Measurements from ENCODE around the gene WDFY4.

Gene WDFY4

GRCh38 chr10:48707472-48707871 is 22.8 kb downstream of the WDFY4 start:
- Histone ChIP-seq H3K27ac (ENCODE audit: low read depth in 2 of 2, low read length in 2 of 2) (no peak overlapping the region), H3K9ac (ENCODE audit: low read depth in 1 of 2, low read length in 2 of 2) (no peak overlapping the region), H3K4me1 (ENCODE audit: control insufficient read depth in 2 of 2, insufficient read depth in 2 of 2, low read length in 2 of 2) (peaks cover 0 to 6% of the 10 kb centered on the region in 2 donors), H3K9me3 (ENCODE audit: control insufficient read depth in 2 of 2, low read length in 2 of 2) (no peaks in the 10 kb centered on the region), H3K27me3 (ENCODE audit: control insufficient read depth in 2 of 2, insufficient read depth in 2 of 2, low read length in 2 of 2) (no peaks in the 10 kb centered on the region), H3K36me3 (ENCODE audit: control insufficient read depth in 2 of 2, insufficient read depth in 2 of 2, low read length in 2 of 2) (no peaks in the 10 kb centered on the region), H3K4me3 (ENCODE audit: low read length in 2 of 2) (no peak overlapping the region)

- no peaks in the 10 kb centered on the region for H3K9me3 ChIP-seq (ENCODE audit: control insufficient read depth in 2 of 2, low read length in 2 of 2)
- H3K27me3 ChIP-seq (ENCODE audit: control insufficient read depth in 2 of 2, insufficient read depth in 2 of 2, low read length in 2 of 2) = no peaks in the 10 kb centered on the region
- H3K4me3 ChIP-seq (ENCODE audit: low read length in 2 of 2) = no peak overlapping the region
- H3K9ac ChIP-seq (ENCODE audit: low read depth in 1 of 2, low read length in 2 of 2) = no peak overlapping the region
- peaks cover 0 to 6% of the 10 kb centered on the region in 2 donors for H3K4me1 ChIP-seq (ENCODE audit: control insufficient read depth in 2 of 2, insufficient read depth in 2 of 2, low read length in 2 of 2)
- H3K36me3 ChIP-seq (ENCODE audit: control insufficient read depth in 2 of 2, insufficient read depth in 2 of 2, low read length in 2 of 2) = no peaks in the 10 kb centered on the region
- H3K27ac ChIP-seq (ENCODE audit: low read depth in 2 of 2, low read length in 2 of 2) = no peak overlapping the region
Observed at GRCh38 chr10:48708144-48708543, 23.5 kb downstream of the WDFY4 start.

- no peaks in the 10 kb centered on the region for H3K4me1 ChIP-seq (ENCODE audit: control insufficient read depth in 2 of 2, insufficient read depth in 2 of 2, low read length in 2 of 2)
- H3K4me3 ChIP-seq (ENCODE audit: low read length in 2 of 2) = no peak overlapping the region
- H3K36me3 ChIP-seq (ENCODE audit: control insufficient read depth in 2 of 2, insufficient read depth in 2 of 2, low read length in 2 of 2) = no peaks in the 10 kb centered on the region
- H3K9me3 ChIP-seq (ENCODE audit: control insufficient read depth in 2 of 2, low read length in 2 of 2) = peaks cover 0 to 2% of the 10 kb centered on the region in 2 donors
- H3K27me3 ChIP-seq (ENCODE audit: control insufficient read depth in 2 of 2, insufficient read depth in 2 of 2, low read length in 2 of 2) = no peaks in the 10 kb centered on the region
- no peak overlapping the region for H3K9ac ChIP-seq (ENCODE audit: low read depth in 1 of 2, low read length in 2 of 2)
- no peak overlapping the region for H3K27ac ChIP-seq (ENCODE audit: low read depth in 2 of 2, low read length in 2 of 2)
Observed at GRCh38 chr10:48710647-48711275, 26.1 kb downstream of the WDFY4 start.

GRCh38 chr10:48711830-48712229 is 27.2 kb downstream of the WDFY4 start:
- Histone ChIP-seq H3K27me3 (ENCODE audit: control insufficient read depth in 2 of 2, insufficient read depth in 2 of 2, low read length in 2 of 2) (no peaks in the 10 kb centered on the region), H3K9me3 (ENCODE audit: control insufficient read depth in 2 of 2, low read length in 2 of 2) (peaks cover 0 to 2% of the 10 kb centered on the region in 2 donors), H3K4me3 (ENCODE audit: low read length in 2 of 2) (no peak overlapping the region), H3K9ac (ENCODE audit: low read depth in 1 of 2, low read length in 2 of 2) (no peak overlapping the region), H3K4me1 (ENCODE audit: control insufficient read depth in 2 of 2, insufficient read depth in 2 of 2, low read length in 2 of 2) (no peaks in the 10 kb centered on the region), H3K36me3 (ENCODE audit: control insufficient read depth in 2 of 2, insufficient read depth in 2 of 2, low read length in 2 of 2) (no peaks in the 10 kb centered on the region), H3K27ac (ENCODE audit: low read depth in 2 of 2, low read length in 2 of 2) (no peak overlapping the region)

- H3K27ac ChIP-seq (ENCODE audit: low read depth in 2 of 2, low read length in 2 of 2) = no peak overlapping the region
- no peak overlapping the region for H3K4me3 ChIP-seq (ENCODE audit: low read length in 2 of 2)
- H3K4me1 ChIP-seq (ENCODE audit: control insufficient read depth in 2 of 2, insufficient read depth in 2 of 2, low read length in 2 of 2) = no peaks in the 10 kb centered on the region
- peaks cover 0 to 2% of the 10 kb centered on the region in 2 donors for H3K9me3 ChIP-seq (ENCODE audit: control insufficient read depth in 2 of 2, low read length in 2 of 2)
- H3K9ac ChIP-seq (ENCODE audit: low read depth in 1 of 2, low read length in 2 of 2) = no peak overlapping the region
- H3K27me3 ChIP-seq (ENCODE audit: control insufficient read depth in 2 of 2, insufficient read depth in 2 of 2, low read length in 2 of 2) = no peaks in the 10 kb centered on the region
- H3K36me3 ChIP-seq (ENCODE audit: control insufficient read depth in 2 of 2, insufficient read depth in 2 of 2, low read length in 2 of 2) = no peaks in the 10 kb centered on the region
Observed at GRCh38 chr10:48714088-48714487, 29.4 kb downstream of the WDFY4 start.

- Histone ChIP-seq H3K27ac (ENCODE audit: low read depth in 2 of 2, low read length in 2 of 2) (no peak overlapping the region), H3K4me3 (ENCODE audit: low read length in 2 of 2) (no peak overlapping the region), H3K36me3 (ENCODE audit: control insufficient read depth in 2 of 2, insufficient read depth in 2 of 2, low read length in 2 of 2) (peaks cover 0 to 5% of the 10 kb centered on the region in 2 donors), H3K9ac (ENCODE audit: low read depth in 1 of 2, low read length in 2 of 2) (no peak overlapping the region), H3K9me3 (ENCODE audit: control insufficient read depth in 2 of 2, low read length in 2 of 2) (peaks cover 0 to 2% of the 10 kb centered on the region in 2 donors), H3K4me1 (ENCODE audit: control insufficient read depth in 2 of 2, insufficient read depth in 2 of 2, low read length in 2 of 2) (no peaks in the 10 kb centered on the region), H3K27me3 (ENCODE audit: control insufficient read depth in 2 of 2, insufficient read depth in 2 of 2, low read length in 2 of 2) (no peaks in the 10 kb centered on the region)
Observed at GRCh38 chr10:48716416-48716815, 31.7 kb downstream of the WDFY4 start.

- H3K27me3 ChIP-seq (ENCODE audit: control insufficient read depth in 2 of 2, insufficient read depth in 2 of 2, low read length in 2 of 2) = no peaks in the 10 kb centered on the region
- H3K36me3 ChIP-seq (ENCODE audit: control insufficient read depth in 2 of 2, insufficient read depth in 2 of 2, low read length in 2 of 2) = peaks cover 0 to 5% of the 10 kb centered on the region in 2 donors
- H3K4me1 ChIP-seq (ENCODE audit: control insufficient read depth in 2 of 2, insufficient read depth in 2 of 2, low read length in 2 of 2) = no peaks in the 10 kb centered on the region
- H3K27ac ChIP-seq (ENCODE audit: low read depth in 2 of 2, low read length in 2 of 2) = no peak overlapping the region
- H3K4me3 ChIP-seq (ENCODE audit: low read length in 2 of 2) = no peak overlapping the region
- H3K9ac ChIP-seq (ENCODE audit: low read depth in 1 of 2, low read length in 2 of 2) = no peak overlapping the region
- no peaks in the 10 kb centered on the region for H3K9me3 ChIP-seq (ENCODE audit: control insufficient read depth in 2 of 2, low read length in 2 of 2)
Observed at GRCh38 chr10:48720611-48721010, 35.9 kb downstream of the WDFY4 start.

- Histone ChIP-seq H3K4me1 (ENCODE audit: control insufficient read depth in 2 of 2, insufficient read depth in 2 of 2, low read length in 2 of 2) (no peaks in the 10 kb centered on the region), H3K36me3 (ENCODE audit: control insufficient read depth in 2 of 2, insufficient read depth in 2 of 2, low read length in 2 of 2) (peaks cover 0 to 5% of the 10 kb centered on the region in 2 donors), H3K9me3 (ENCODE audit: control insufficient read depth in 2 of 2, low read length in 2 of 2) (no peaks in the 10 kb centered on the region), H3K9ac (ENCODE audit: low read depth in 1 of 2, low read length in 2 of 2) (no peak overlapping the region), H3K27me3 (ENCODE audit: control insufficient read depth in 2 of 2, insufficient read depth in 2 of 2, low read length in 2 of 2) (no peaks in the 10 kb centered on the region), H3K27ac (ENCODE audit: low read depth in 2 of 2, low read length in 2 of 2) (no peak overlapping the region), H3K4me3 (ENCODE audit: low read length in 2 of 2) (no peak overlapping the region)
Observed at GRCh38 chr10:48722153-48723145, 37.8 kb downstream of the WDFY4 start.

GRCh38 chr10:48724127-48724526 is 39.5 kb downstream of the WDFY4 start:
- Histone ChIP-seq H3K9ac (ENCODE audit: low read depth in 1 of 2, low read length in 2 of 2) (no peak overlapping the region), H3K27me3 (ENCODE audit: control insufficient read depth in 2 of 2, insufficient read depth in 2 of 2, low read length in 2 of 2) (no peaks in the 10 kb centered on the region), H3K9me3 (ENCODE audit: control insufficient read depth in 2 of 2, low read length in 2 of 2) (no peaks in the 10 kb centered on the region), H3K36me3 (ENCODE audit: control insufficient read depth in 2 of 2, insufficient read depth in 2 of 2, low read length in 2 of 2) (peaks cover 0 to 8% of the 10 kb centered on the region in 2 donors), H3K4me3 (ENCODE audit: low read length in 2 of 2) (no peak overlapping the region), H3K4me1 (ENCODE audit: control insufficient read depth in 2 of 2, insufficient read depth in 2 of 2, low read length in 2 of 2) (no peaks in the 10 kb centered on the region), H3K27ac (ENCODE audit: low read depth in 2 of 2, low read length in 2 of 2) (no peak overlapping the region)

GRCh38 chr10:48725708-48726107 is 41.0 kb downstream of the WDFY4 start:
- H3K27me3 ChIP-seq (ENCODE audit: control insufficient read depth in 2 of 2, insufficient read depth in 2 of 2, low read length in 2 of 2) = no peaks in the 10 kb centered on the region

More at GRCh38 chr10:48725708-48726107, 41.0 kb downstream of the WDFY4 start:
- Histone ChIP-seq H3K4me3 (ENCODE audit: low read length in 2 of 2) (no peak overlapping the region), H3K36me3 (ENCODE audit: control insufficient read depth in 2 of 2, insufficient read depth in 2 of 2, low read length in 2 of 2) (peaks cover 0 to 8% of the 10 kb centered on the region in 2 donors), H3K4me1 (ENCODE audit: control insufficient read depth in 2 of 2, insufficient read depth in 2 of 2, low read length in 2 of 2) (no peaks in the 10 kb centered on the region), H3K9ac (ENCODE audit: low read depth in 1 of 2, low read length in 2 of 2) (no peak overlapping the region), H3K9me3 (ENCODE audit: control insufficient read depth in 2 of 2, low read length in 2 of 2) (no peaks in the 10 kb centered on the region), H3K27ac (ENCODE audit: low read depth in 2 of 2, low read length in 2 of 2) (no peak overlapping the region)
